Muscle of arm (tissue), 14 donors: ENCODE data around the gene SCYGR2. TPM values are rescaled to one million over a fixed set of nuclear protein-coding genes. Genes with fewer than 3 reads are reported as not detected.
"Not testable (repeated sequence)": the region's sequence is repeated elsewhere in the genome, so short reads cannot be mapped to it uniquely, and the experiment has no call there.

Source experiments
- DNase-seq: peaks from one replicate; pipeline ENCODE4 v3.0.0-alpha.2; 2013
- long read RNA-seq, 11 donors: transcript quantifications; one replicate each; lab custom pipeline, GENCODE V29; 2026
- polyA plus RNA-seq, 12 donors: library from polyadenylated mRNA; unstranded; fragments of 120-200 nt; gene quantifications; one replicate each; pipeline ENCODE4 v1.2.1, GENCODE V29; 2013; ENCODE audit not compliant: insufficient read length in 12 of 12

The SCYGR2 gene
- not detected for polyA plus RNA-seq
- long read RNA-seq, donor 1, result 0 reads
- long read RNA-seq, donor 2, result 0 reads
- long read RNA-seq, donor 3, result 0 reads
- long read RNA-seq, donor 4, result 0 reads
- long read RNA-seq, donor 5, result 0 reads
- long read RNA-seq, donor 6, result 0 reads
- long read RNA-seq, donor 7, result 0 reads
- long read RNA-seq, donor 8, result 0 reads
- long read RNA-seq, donor 9, result 0 reads
- long read RNA-seq, donor 10, result 0 reads
- long read RNA-seq, donor 11, result 0 reads

GRCh38 chr2:227598835-227599503, at the start of gene SCYGR2:
Gene SCYGR2 (plus strand): TSS chr2:227598893. CDS start chr2:227598893, 0 bp downstream.
- DNase-seq, result not testable (repeated sequence)

GRCh38 chr2:227551836-227552235, 46.9 kb upstream of the SCYGR2 start:
- no peak for DNase-seq

- DNase-seq, result no peak
These were observed 36.1 kb upstream of the SCYGR2 start for GRCh38 chr2:227562581-227562980.

- DNase-seq, result no peak
These were observed 33.6 kb upstream of the SCYGR2 start for GRCh38 chr2:227565080-227565479.

GRCh38 chr2:227566012-227566411, 32.7 kb upstream of the SCYGR2 start:
- DNase-seq, result no peak

GRCh38 chr2:227568852-227569169, 29.9 kb upstream of the SCYGR2 start:
- DNase-seq, result no peak

- DNase-seq, result no peak
These were observed 28.1 kb upstream of the SCYGR2 start for GRCh38 chr2:227570615-227571014.

- no peak for DNase-seq
These were observed 22.6 kb upstream of the SCYGR2 start for GRCh38 chr2:227576110-227576509.

- no peak for DNase-seq
These were observed 21.9 kb upstream of the SCYGR2 start for GRCh38 chr2:227576812-227577211.

GRCh38 chr2:227577555-227577954, 21.1 kb upstream of the SCYGR2 start:
- DNase-seq, result no peak

GRCh38 chr2:227578642-227579041, 20.1 kb upstream of the SCYGR2 start:
- no peak for DNase-seq

GRCh38 chr2:227579791-227580190, 18.9 kb upstream of the SCYGR2 start:
- DNase-seq, result no peak

- DNase-seq, result no peak
These were observed 16.3 kb upstream of the SCYGR2 start for GRCh38 chr2:227582369-227582768.

- DNase-seq, result no peak
These were observed 5.9 kb upstream of the SCYGR2 start for GRCh38 chr2:227592694-227593387.

- DNase-seq, result no peak
These were observed 2.9 kb upstream of the SCYGR2 start for GRCh38 chr2:227595797-227596196.

- peak; percentile 45 for DNase-seq
These were observed 1.7 kb upstream of the SCYGR2 start for GRCh38 chr2:227597036-227597435.

- DNase-seq, result no peak
These were observed 695 bp upstream of the SCYGR2 start for GRCh38 chr2:227597998-227598397.

GRCh38 chr2:227602358-227602757, 3.7 kb downstream of the SCYGR2 start:
- DNase-seq, result no peak

GRCh38 chr2:227606476-227606875, 7.8 kb downstream of the SCYGR2 start:
- DNase-seq, result no peak

GRCh38 chr2:227607941-227608340, 9.2 kb downstream of the SCYGR2 start:
- DNase-seq, result no peak

GRCh38 chr2:227608561-227609338, 10.1 kb downstream of the SCYGR2 start:
- no peak for DNase-seq

GRCh38 chr2:227610123-227610522, 11.4 kb downstream of the SCYGR2 start:
- no peak for DNase-seq
